ENCODE measurements around the gene PRTFDC1. TPM values are rescaled to one million over a fixed set of nuclear protein-coding genes. Genes with fewer than 3 reads are reported as not detected.

The PRTFDC1 gene
- polyA plus RNA-seq, 1 donor (not counting 4 experiments of a cell fraction or from before 2014, with no cell fraction given), result 2.2 TPM

- no peak for DNase-seq (ENCODE audit: low read depth, low spot score)
- dilution Hi-C loops (cut with MboI; ENCODE audit: extremely low pct_ligation_motif_present, low sequenced_read_pairs), result no loop called here
- Histone ChIP-seq H3K27me3 (ENCODE audit: control insufficient read depth, extremely low read depth, insufficient read depth, low read length) (no peaks in the 10 kb centered on the region), H3K4me1 (ENCODE audit: control insufficient read depth, extremely low read depth, insufficient read depth, low read length) (peaks cover 24% of the 10 kb centered on the region), H3K4me2 (ENCODE audit: control insufficient read depth, extremely low read depth, insufficient read depth, low read depth, low read length) (no peak overlapping the region), H3K9ac (ENCODE audit: control insufficient read depth, extremely low read depth, insufficient read depth, low read length) (no peak overlapping the region), H3K9me3 (ENCODE audit: control insufficient read depth, low read depth, low read length) (no peaks in the 10 kb centered on the region), H3K79me2 (ENCODE audit: control insufficient read depth, insufficient read depth, low read length) (no peaks in the 10 kb centered on the region), H3K9me1 (ENCODE audit: control insufficient read depth, extremely low read depth, insufficient read depth, low read length) (no peaks in the 10 kb centered on the region), H2AFZ (ENCODE audit: control insufficient read depth, low read length) (no peak overlapping the region), H3K36me3 (ENCODE audit: control insufficient read depth in 2 of 2, extremely low read depth in 1 of 2, insufficient read depth in 2 of 2, low read length in 2 of 2) (no peaks in the 10 kb centered on the region), H3K4me3 (ENCODE audit: control insufficient read depth in 2 of 3, extremely low read depth in 1 of 3, insufficient read depth in 2 of 3, low read depth in 1 of 3, low read length in 3 of 3) (no peak overlapping the region), H4K20me1 (ENCODE audit: control insufficient read depth, extremely low read depth, insufficient read depth, low read length) (no peaks in the 10 kb centered on the region), H3K27ac (ENCODE audit: control insufficient read depth, insufficient read depth, low read length) (no peak overlapping the region)
- no peak for TF ChIP-seq EZH2 (IDR thresholded peaks at IDR 0.05; ENCODE audit: low read length)
- TF ChIP-seq, protein P1, sequence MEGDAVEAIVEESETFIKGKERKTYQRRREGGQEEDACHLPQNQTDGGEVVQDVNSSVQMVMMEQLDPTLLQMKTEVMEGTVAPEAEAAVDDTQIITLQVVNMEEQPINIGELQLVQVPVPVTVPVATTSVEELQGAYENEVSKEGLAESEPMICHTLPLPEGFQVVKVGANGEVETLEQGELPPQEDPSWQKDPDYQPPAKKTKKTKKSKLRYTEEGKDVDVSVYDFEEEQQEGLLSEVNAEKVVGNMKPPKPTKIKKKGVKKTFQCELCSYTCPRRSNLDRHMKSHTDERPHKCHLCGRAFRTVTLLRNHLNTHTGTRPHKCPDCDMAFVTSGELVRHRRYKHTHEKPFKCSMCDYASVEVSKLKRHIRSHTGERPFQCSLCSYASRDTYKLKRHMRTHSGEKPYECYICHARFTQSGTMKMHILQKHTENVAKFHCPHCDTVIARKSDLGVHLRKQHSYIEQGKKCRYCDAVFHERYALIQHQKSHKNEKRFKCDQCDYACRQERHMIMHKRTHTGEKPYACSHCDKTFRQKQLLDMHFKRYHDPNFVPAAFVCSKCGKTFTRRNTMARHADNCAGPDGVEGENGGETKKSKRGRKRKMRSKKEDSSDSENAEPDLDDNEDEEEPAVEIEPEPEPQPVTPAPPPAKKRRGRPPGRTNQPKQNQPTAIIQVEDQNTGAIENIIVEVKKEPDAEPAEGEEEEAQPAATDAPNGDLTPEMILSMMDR (optimal IDR thresholded peaks at IDR 0.05 in 1 of 3, IDR thresholded peaks at IDR 0.05 in 1 of 3, conservative IDR thresholded peaks at IDR 0.05 in 1 of 3; ENCODE audit: extremely low read depth in 1 of 3, insufficient read depth in 2 of 3, low read length in 3 of 3), result no peak
- no peak for FAIRE-seq
These were observed 53.9 kb downstream of the PRTFDC1 start for GRCh38 chr10:24898501-24898900.

DNA sequence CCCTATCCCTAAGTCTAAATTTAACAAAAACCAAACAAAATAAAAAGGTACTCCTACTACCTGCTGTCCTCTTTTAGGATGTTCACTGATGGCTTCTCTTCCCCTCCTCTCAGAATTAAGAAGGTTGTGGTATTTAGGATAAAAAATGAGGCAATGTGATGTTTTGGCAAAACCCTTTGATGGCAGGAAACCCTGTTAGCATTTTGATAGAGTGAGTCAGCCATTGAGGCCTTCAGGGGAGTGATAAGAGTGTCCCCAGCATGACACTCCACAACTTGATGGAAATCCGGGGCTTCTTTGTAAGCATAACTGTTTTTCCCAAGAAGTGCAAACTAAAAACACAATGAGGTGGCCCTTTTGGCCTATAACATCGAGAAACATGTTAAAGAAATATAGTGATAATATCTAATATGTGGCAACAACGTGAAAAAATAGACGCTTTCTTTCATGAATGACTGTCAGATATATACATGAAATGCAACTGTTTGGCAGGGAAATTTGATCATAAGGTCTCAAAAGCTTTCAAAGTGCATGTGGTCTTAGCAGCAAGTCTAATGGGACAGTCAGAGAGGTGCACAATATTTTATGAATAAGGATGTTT is 55.0 kb downstream of the PRTFDC1 start:
- Histone ChIP-seq H3K79me2 (ENCODE audit: control insufficient read depth, insufficient read depth, low read length) (no peaks in the 10 kb centered on the region), H3K9me1 (ENCODE audit: control insufficient read depth, extremely low read depth, insufficient read depth, low read length) (no peaks in the 10 kb centered on the region), H3K27me3 (ENCODE audit: control insufficient read depth, extremely low read depth, insufficient read depth, low read length) (no peaks in the 10 kb centered on the region), H3K27ac (ENCODE audit: control insufficient read depth, insufficient read depth, low read length) (no peak overlapping the region), H3K4me2 (ENCODE audit: control insufficient read depth, extremely low read depth, insufficient read depth, low read depth, low read length) (no peak overlapping the region), H3K9ac (ENCODE audit: control insufficient read depth, extremely low read depth, insufficient read depth, low read length) (no peak overlapping the region), H3K4me1 (ENCODE audit: control insufficient read depth, extremely low read depth, insufficient read depth, low read length) (peaks cover 21% of the 10 kb centered on the region), H2AFZ (ENCODE audit: control insufficient read depth, low read length) (no peak overlapping the region), H3K36me3 (ENCODE audit: control insufficient read depth in 2 of 2, extremely low read depth in 1 of 2, insufficient read depth in 2 of 2, low read length in 2 of 2) (no peaks in the 10 kb centered on the region), H3K4me3 (ENCODE audit: control insufficient read depth in 2 of 3, extremely low read depth in 1 of 3, insufficient read depth in 2 of 3, low read depth in 1 of 3, low read length in 3 of 3) (no peak overlapping the region), H4K20me1 (ENCODE audit: control insufficient read depth, extremely low read depth, insufficient read depth, low read length) (no peaks in the 10 kb centered on the region), H3K9me3 (ENCODE audit: control insufficient read depth, low read depth, low read length) (no peaks in the 10 kb centered on the region)
- peak; percentile 62 for FAIRE-seq
- DNase-seq (ENCODE audit: low read depth, low spot score), result no peak
- dilution Hi-C loops (cut with MboI; ENCODE audit: extremely low pct_ligation_motif_present, low sequenced_read_pairs), result no loop called here
- TF ChIP-seq EZH2 (IDR thresholded peaks at IDR 0.05; ENCODE audit: low read length), result no peak
- TF ChIP-seq, protein P1 (optimal IDR thresholded peaks at IDR 0.05 in 1 of 3, IDR thresholded peaks at IDR 0.05 in 1 of 3, conservative IDR thresholded peaks at IDR 0.05 in 1 of 3; ENCODE audit: extremely low read depth in 1 of 3, insufficient read depth in 2 of 3, low read length in 3 of 3), result no peak
